NCI-H2107 (cell line): ENCODE results near the gene SPATS1.
"Not testable (repeated sequence)": the region's sequence is repeated elsewhere in the genome, so short reads cannot be mapped to it uniquely, and the experiment has no call there.

Experiments used
- DNase-seq: peaks from one replicate; lab custom pipeline; 2025; lab: John Stamatoyannopoulos, UW

SPATS1 gene

GRCh38 chr6:44342052-44342451, 398 bp upstream of the SPATS1 start:
- no peak for DNase-seq

DNA sequence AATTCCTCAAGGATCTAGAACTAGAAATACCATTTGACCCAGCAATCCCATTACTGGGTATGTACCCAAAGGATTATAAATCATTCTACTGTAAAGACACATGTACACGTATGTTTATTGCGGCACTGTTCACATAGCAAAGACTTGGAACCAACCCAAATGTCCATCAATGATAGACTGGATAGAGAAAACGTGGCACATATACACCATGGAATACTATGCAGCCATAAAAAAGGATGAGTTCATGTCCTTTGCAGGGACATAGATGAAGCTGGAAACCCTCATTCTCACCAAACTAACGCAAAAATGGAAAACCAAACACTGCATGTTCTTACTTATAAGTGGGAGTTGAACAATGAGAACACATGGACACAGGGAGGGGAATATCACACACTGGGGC, 4.4 kb downstream of the SPATS1 start:
- DNase-seq: not testable (repeated sequence)

GRCh38 chr6:44349904-44350649, 7.6 kb downstream of the SPATS1 start:
- no peak for DNase-seq

- not testable (repeated sequence) for DNase-seq
These were observed 8.2 kb downstream of the SPATS1 start for GRCh38 chr6:44350650-44350994.

- no peak for DNase-seq
These were observed 9.8 kb downstream of the SPATS1 start for GRCh38 chr6:44352259-44352658.

- DNase-seq: no peak
These were observed 10.9 kb downstream of the SPATS1 start for GRCh38 chr6:44353336-44353735.

DNA sequence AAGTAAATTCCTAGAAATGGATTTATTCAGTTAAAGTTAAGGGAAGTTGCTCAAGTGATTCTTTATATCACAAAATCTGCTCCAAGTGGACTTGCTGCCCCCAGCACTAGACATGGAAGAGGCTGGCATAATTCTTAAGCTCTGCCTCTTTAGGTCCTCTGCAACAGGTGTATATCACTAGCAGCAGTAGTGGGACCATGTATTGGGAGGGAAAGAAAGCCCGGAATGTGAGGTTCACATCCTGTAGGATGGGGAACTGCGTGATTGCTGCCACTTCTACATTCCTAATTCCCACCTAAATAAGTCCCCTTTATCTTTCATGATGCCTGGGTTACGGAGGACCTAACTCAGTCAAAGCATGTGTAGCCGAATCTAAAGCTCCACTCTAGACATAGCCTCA, 13.2 kb downstream of the SPATS1 start:
- DNase-seq: no peak

GRCh38 chr6:44356487-44356886, 14.0 kb downstream of the SPATS1 start:
- no peak for DNase-seq

GRCh38 chr6:44359973-44360372, 17.5 kb downstream of the SPATS1 start:
- no peak for DNase-seq

DNA sequence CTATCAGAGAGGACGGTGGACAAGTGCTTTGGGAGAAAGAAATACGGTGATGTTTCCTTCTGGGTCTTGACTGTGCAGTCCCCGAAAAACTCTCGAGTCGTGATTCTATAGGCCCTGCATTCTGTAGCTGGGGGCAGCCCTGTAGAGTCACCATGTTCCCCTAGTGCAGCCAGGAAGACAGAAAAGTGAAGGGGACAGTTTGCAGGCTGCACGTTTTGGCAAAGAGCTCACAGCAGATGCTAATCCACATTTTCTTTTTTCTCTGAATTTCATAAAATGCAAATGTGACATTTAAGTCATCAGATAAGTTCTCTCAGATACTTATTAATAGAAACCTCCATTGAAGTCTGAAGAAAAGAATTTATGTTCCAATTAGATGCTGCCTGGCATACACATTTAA, 19.5 kb downstream of the SPATS1 start:
- no peak for DNase-seq

DNA sequence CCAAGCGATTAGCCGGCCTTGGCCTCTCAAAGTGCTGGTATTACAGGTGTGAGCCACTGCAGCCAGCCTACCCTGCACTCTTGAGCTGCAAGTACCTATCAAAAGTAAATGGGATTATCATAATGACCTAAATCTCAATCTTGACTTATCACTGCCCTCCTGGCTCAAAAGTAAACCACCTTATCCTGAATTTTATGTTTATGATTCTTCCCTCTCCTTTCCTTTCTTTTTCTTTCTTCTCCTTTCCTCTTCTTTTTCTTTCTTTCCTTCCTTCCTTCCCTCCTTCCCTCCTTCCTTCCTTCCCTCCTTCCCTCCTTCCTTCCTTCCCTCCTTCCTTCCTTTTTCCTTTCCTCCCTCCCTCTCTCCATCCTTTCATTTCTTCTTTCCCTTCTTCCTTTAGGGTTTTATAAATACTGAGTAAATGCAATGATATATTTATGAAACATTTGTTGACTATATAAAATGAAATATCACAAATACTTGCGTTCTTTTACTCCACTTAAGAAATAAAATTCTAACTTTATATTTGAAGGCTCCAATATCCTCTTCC, 21.0 kb downstream of the SPATS1 start:
- DNase-seq: no peak

- no peak for DNase-seq
These were observed 24.3 kb downstream of the SPATS1 start for GRCh38 chr6:44366781-44367180.

- no peak for DNase-seq
These were observed 25.2 kb downstream of the SPATS1 start for GRCh38 chr6:44367681-44368080.

- no peak for DNase-seq
These were observed 30.6 kb downstream of the SPATS1 start for GRCh38 chr6:44373051-44373450.

GRCh38 chr6:44373787-44374186, 31.3 kb downstream of the SPATS1 start:
- DNase-seq: no peak

DNA sequence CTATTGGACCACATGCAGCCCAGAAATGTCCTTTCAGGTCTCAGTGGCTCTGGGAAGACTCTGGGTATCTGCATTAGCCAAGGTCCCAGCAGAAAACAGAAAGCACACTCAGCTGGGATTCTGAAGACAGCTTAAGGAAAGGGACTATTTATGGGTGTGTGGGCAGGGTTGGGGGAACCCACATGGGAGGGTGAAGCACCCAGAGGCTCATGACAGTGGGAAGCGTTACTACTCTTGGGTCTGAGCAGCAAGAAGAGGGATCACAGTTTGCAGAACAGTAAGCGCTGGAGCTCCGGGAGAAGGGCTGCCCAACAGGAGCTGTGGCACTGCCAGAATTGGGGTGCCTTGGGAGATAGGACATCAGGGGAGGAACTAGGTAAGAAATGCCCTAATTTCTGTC, 32.6 kb downstream of the SPATS1 start:
- no peak for DNase-seq

DNA sequence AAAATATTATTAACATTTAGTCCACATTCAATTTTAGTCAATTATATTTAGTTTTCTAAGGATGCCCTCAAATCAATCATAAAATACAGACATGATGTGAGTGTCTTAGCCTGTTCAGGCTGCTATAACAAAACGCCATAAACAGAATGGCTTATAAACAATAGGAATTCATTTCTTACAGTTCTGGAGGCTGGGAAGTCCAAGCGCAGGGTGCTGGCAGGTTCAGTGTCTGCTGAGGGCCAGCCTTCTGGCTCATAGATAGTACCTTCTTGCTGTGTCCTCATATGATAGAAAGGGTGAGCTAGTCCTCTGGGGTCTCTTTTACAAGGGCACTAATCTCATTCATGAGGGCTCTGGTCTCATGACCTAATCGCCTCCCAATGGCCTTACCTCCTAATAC, 35.0 kb downstream of the SPATS1 start:
- no peak for DNase-seq

DNA sequence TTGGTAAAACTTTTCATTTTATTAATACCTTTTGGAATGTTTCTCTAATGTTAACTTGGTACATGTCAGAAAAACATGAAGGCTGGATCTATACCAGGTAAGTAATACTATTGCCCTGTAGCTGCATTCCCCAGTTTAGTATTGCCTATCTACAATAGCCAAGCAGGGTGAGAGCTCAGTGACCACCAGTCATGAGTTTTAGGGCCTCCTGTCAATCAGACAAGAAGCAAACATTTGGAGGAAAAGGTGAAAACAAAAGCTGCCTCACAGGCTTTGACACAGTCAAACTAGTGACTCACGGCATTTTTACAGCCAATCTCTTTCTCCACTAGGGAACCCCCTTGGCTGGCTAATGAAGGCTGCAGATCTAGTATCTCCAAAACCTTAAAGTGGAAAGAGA, 35.5 kb downstream of the SPATS1 start:
- DNase-seq: no peak

- DNase-seq: no peak
These were observed 39.3 kb downstream of the SPATS1 start for GRCh38 chr6:44381739-44382138.

GRCh38 chr6:44386364-44386928, 44.0 kb downstream of the SPATS1 start:
- no peak for DNase-seq

GRCh38 chr6:44386929-44387345, 44.5 kb downstream of the SPATS1 start:
- DNase-seq: no peak

GRCh38 chr6:44387346-44388134, 45.1 kb downstream of the SPATS1 start, which contains the start of gene CDC5L:
TSS of gene CDC5L (plus strand) at chr6:44387706. CDS start at chr6:44387824, 118 bp downstream.
- DNase-seq: peak; percentile 72

- DNase-seq: no peak
These were observed 45.7 kb downstream of the SPATS1 start for GRCh38 chr6:44388135-44388487.
